H1 (cell line): ENCODE data around the gene PCGF3. TPM values are rescaled to one million over a fixed set of nuclear protein-coding genes. Genes with fewer than 3 reads are reported as not detected.
A peak's percentile ranks its signal among the peaks of the same experiment; 100 is the strongest.

Experiments
- CTCF ChIA-PET: fragments of 300-600 bp; sonication (Branson Sonifier 250); formaldehyde crosslinking; loops from one replicate; lab custom pipeline; 2021; ENCODE audit not compliant: partially characterized antibody; lab: Charles Lee
- POLR2A ChIA-PET: fragments of 300-600 bp; sonication (Branson Sonifier 250); formaldehyde crosslinking; loops from one replicate; lab custom pipeline; 2021; ENCODE audit warnings: inconsistent platforms; ENCODE audit not compliant: partially characterized antibody; lab: Charles Lee
- DNase-seq, 2 experiments: peaks; one replicate each; pipeline versions ENCODE4 v3.0.0 to v3.0.0-alpha.2; 2010 to 2022; ENCODE audit warnings: low spot score in 2 of 2, low read depth in 1 of 2, mixed read lengths in 1 of 2
- FAIRE-seq: peaks from 2 replicates; lab custom pipeline; 2011; peaks lifted over from hg19 to GRCh38; lab: Jason Lieb, UNC
- H2AFZ ChIP-seq: 2 replicates; pipeline ENCODE4 v1.8.1; 2012; ENCODE audit warnings: low read length, inconsistent platforms
- H2AK5ac ChIP-seq: 2 replicates; pipeline ENCODE4 v1.6.1; 2013; ENCODE audit warnings: low read depth, low read length
- H2BK120ac ChIP-seq: replicated peaks from 2 replicates; pipeline ENCODE3; 2013; ENCODE audit warnings: low read depth, low read length, inconsistent platforms
- H2BK12ac ChIP-seq: 2 replicates; pipeline ENCODE4 v1.6.1; 2013; ENCODE audit warnings: low read depth, low read length
- H2BK15ac ChIP-seq: 2 replicates; pipeline ENCODE4 v1.6.1; 2013; ENCODE audit warnings: low read length
- H2BK20ac ChIP-seq: 2 replicates; pipeline ENCODE4 v1.6.1; 2013; ENCODE audit warnings: low read length
- H2BK5ac ChIP-seq: 2 replicates; pipeline ENCODE4 v1.6.1; 2013; ENCODE audit warnings: low read depth, low read length
- H3K14ac ChIP-seq: 2 replicates; pipeline ENCODE4 v1.6.1; 2013; ENCODE audit warnings: inconsistent platforms; ENCODE audit not compliant: insufficient read length
- H3K18ac ChIP-seq: 2 replicates; pipeline ENCODE4 v1.6.1; 2013; ENCODE audit warnings: low read length; ENCODE audit errors: extremely low read depth
- H3K23ac ChIP-seq: 2 replicates; pipeline ENCODE4 v1.6.1; 2013; ENCODE audit warnings: inconsistent platforms; ENCODE audit not compliant: insufficient read length
- H3K23me2 ChIP-seq: 2 replicates; pipeline ENCODE4 v1.6.1; 2013; ENCODE audit warnings: low read depth, low read length
- H3K27ac ChIP-seq: 2 replicates; pipeline ENCODE4 v1.6.1; 2011; ENCODE audit warnings: low read depth, low read length, inconsistent platforms
- H3K27me3 ChIP-seq, 4 experiments: replicated peaks in 1 of 4; 1 replicate in 1 of 4; 2 replicates in 3 of 4; pipeline versions ENCODE4 v1.6.1 to v1.8.1; 2011 to 2013; ENCODE audit warnings: low read length in 3 of 4, mild to moderate bottlenecking in 3 of 4, inconsistent platforms in 2 of 4, mixed read lengths in 2 of 4, moderate library complexity in 1 of 4; ENCODE audit not compliant: control insufficient read depth in 3 of 4, insufficient read depth in 3 of 4; ENCODE audit errors: extremely low read depth in 1 of 4
- H3K36me3 ChIP-seq, 4 experiments: 2 replicates each; pipeline versions ENCODE4 v1.6.1 to v1.8.1; 2011 to 2013; ENCODE audit warnings: mild to moderate bottlenecking in 4 of 4, low read length in 3 of 4, moderate library complexity in 2 of 4, control low read depth in 1 of 4, inconsistent platforms in 1 of 4; ENCODE audit not compliant: insufficient read depth in 4 of 4, control insufficient read depth in 2 of 4
- H3K4ac ChIP-seq: replicated peaks from 2 replicates; pipeline ENCODE3; 2013; ENCODE audit warnings: low read length, low read depth, mixed read lengths, inconsistent platforms; ENCODE audit not compliant: insufficient read length
- H3K4me1 ChIP-seq, 4 experiments: replicated peaks in 1 of 4; 1 replicate in 1 of 4; 2 replicates in 3 of 4; pipeline versions ENCODE4 v1.6.1 to v1.8.1; 2011 to 2013; ENCODE audit warnings: low read length in 3 of 4, inconsistent platforms in 2 of 4, mixed read lengths in 1 of 4; ENCODE audit not compliant: insufficient read depth in 4 of 4, control insufficient read depth in 3 of 4
- H3K4me2 ChIP-seq, 2 experiments: 2 replicates each; pipeline versions ENCODE4 v1.6.1 to v1.8.1; 2011 to 2013; ENCODE audit warnings: low read depth in 2 of 2, low read length in 2 of 2, control low read depth in 1 of 2, inconsistent platforms in 1 of 2, mild to moderate bottlenecking in 1 of 2; ENCODE audit not compliant: insufficient read depth in 1 of 2
- H3K4me3 ChIP-seq, 4 experiments: fragments of 200-600, 300-600 bp in 1 of 4; sonication (generic), shearing (Covaris generic), sonication (Bioruptor Twin) in 1 of 4; 2 replicates each; pipeline versions ENCODE4 v1.5.1 to v1.8.1; 2011 to 2016; ENCODE audit warnings: low read length in 4 of 4, low read depth in 3 of 4, control low read depth in 2 of 4, inconsistent platforms in 2 of 4, mild to moderate bottlenecking in 2 of 4, mixed read lengths in 1 of 4, moderate library complexity in 1 of 4; ENCODE audit not compliant: insufficient read depth in 2 of 4; ENCODE audit errors: extremely low read depth in 1 of 4
- H3K56ac ChIP-seq: replicated peaks from 2 replicates; pipeline ENCODE3; 2013; ENCODE audit warnings: low read depth, mild to moderate bottlenecking, mixed read lengths, low read length, inconsistent platforms; ENCODE audit not compliant: insufficient read length
- H3K79me1 ChIP-seq: 2 replicates; pipeline ENCODE4 v1.6.1; 2013; ENCODE audit warnings: low read depth, low read length, control low read depth
- H3K79me2 ChIP-seq, 2 experiments: 2 replicates each; pipeline versions ENCODE4 v1.6.1 to v1.8.1; 2012 to 2013; ENCODE audit warnings: low read length in 2 of 2, mild to moderate bottlenecking in 2 of 2, inconsistent platforms in 1 of 2; ENCODE audit not compliant: insufficient read depth in 2 of 2, control insufficient read depth in 1 of 2
- H3K9ac ChIP-seq, 4 experiments: replicated peaks in 1 of 4; 1 replicate in 1 of 4; 2 replicates in 3 of 4; pipeline versions ENCODE4 v1.6.1 to v1.8.1; 2011 to 2013; ENCODE audit warnings: low read depth in 3 of 4, low read length in 3 of 4, control low read depth in 2 of 4, mild to moderate bottlenecking in 2 of 4, moderate library complexity in 2 of 4, inconsistent platforms in 1 of 4; ENCODE audit errors: extremely low read depth in 1 of 4
- H3K9me3 ChIP-seq, 2 experiments: 2 replicates each; pipeline versions ENCODE4 v1.6.1 to v1.8.1; 2012 to 2013; ENCODE audit warnings: mild to moderate bottlenecking in 2 of 2, moderate library complexity in 2 of 2, control low read depth in 1 of 2, inconsistent platforms in 1 of 2, low read depth in 1 of 2, low read length in 1 of 2, mixed read lengths in 1 of 2; ENCODE audit not compliant: insufficient read depth in 2 of 2
- H4K20me1 ChIP-seq, 2 experiments: replicated peaks in 1 of 2; 2 replicates each; pipeline versions ENCODE3 to v1.8.1; 2011 to 2013; ENCODE audit warnings: inconsistent platforms in 2 of 2, low read length in 2 of 2, mild to moderate bottlenecking in 1 of 2; ENCODE audit not compliant: insufficient read depth in 2 of 2, control insufficient read depth in 1 of 2
- H4K5ac ChIP-seq: 2 replicates; pipeline ENCODE4 v1.6.1; 2013; ENCODE audit warnings: low read length, low read depth, mixed read lengths, inconsistent platforms; ENCODE audit not compliant: insufficient read length
- H4K8ac ChIP-seq: 2 replicates; pipeline ENCODE4 v1.8.0; 2013; ENCODE audit warnings: mild to moderate bottlenecking, moderate library complexity, low read length, inconsistent platforms; ENCODE audit not compliant: insufficient read depth; ENCODE audit errors: extremely low read depth
- H4K91ac ChIP-seq: replicated peaks from 2 replicates; pipeline ENCODE3; 2013; ENCODE audit warnings: low read length, mixed read lengths, inconsistent platforms; ENCODE audit not compliant: insufficient read length
- CTCF ChIP-seq, 3 experiments: IDR thresholded peaks; 1 replicate in 2 of 3; 2 replicates in 1 of 3; pipeline versions ENCODE4 v1.5.1 to v1.6.1; 2011; ENCODE audit warnings: low read length in 3 of 3, mild to moderate bottlenecking in 3 of 3, inconsistent platforms in 2 of 3, low read depth in 1 of 3, moderate library complexity in 1 of 3; ENCODE audit not compliant: insufficient read depth in 1 of 3; ENCODE audit errors: control extremely low read depth in 1 of 3
- KDM1A ChIP-seq: fragments of 200-600, 300-600 bp; sonication (generic); IDR thresholded peaks from 2 replicates; pipeline ENCODE4 v1.7.1; 2016; ENCODE audit warnings: mild to moderate bottlenecking, low read length, borderline replicate concordance
- USF2 ChIP-seq: IDR thresholded peaks from 2 replicates; pipeline ENCODE4 v1.6.1; 2011; ENCODE audit warnings: low read length, improper control_type of control experiment
- WGBS, 2 experiments: shearing (Covaris generic) in 1 of 2; methylation state at CpG; one replicate each; pipeline versions ENCODE4 v1.1.6 to v1.1.7; 2013 to 2015; ENCODE audit warnings: low lambda C conversion rate in 2 of 2, mixed read lengths in 2 of 2, inconsistent platforms in 1 of 2, low coverage in 1 of 2, missing lambda C conversion rate in 1 of 2; ENCODE audit not compliant: insufficient replicate concordance in 2 of 2, insufficient coverage in 1 of 2, insufficient read length in 1 of 2; ENCODE audit errors: extremely low coverage in 1 of 2, missing lambda C conversion rate in 1 of 2; 5-methylcytosine and 5-hydroxymethylcytosine counted together
- polyA plus RNA-seq, 7 experiments: library from polyadenylated mRNA; depleted of rRNA in 3 of 7; stranded (reverse) in 5 of 7; unstranded in 2 of 7; fragments of >200 nt in 5 of 7; fragments of 200-250 nt in 2 of 7; gene quantifications; 1 replicate in 5 of 7; 2 replicates in 1 of 7; 4 replicates in 1 of 7; pipeline versions ENCODE4 v1.2.1 to v1.2.3, GENCODE V29; 2011 to 2013; ENCODE audit warnings: missing spikeins in 2 of 7, mixed read lengths in 2 of 7
- total RNA-seq: library from RNA; stranded (reverse); fragmentation: NEBNext Ultra II Directional; extraction: Animal tissue kit (Norgen Biotek cat#: 25700); gene quantifications from 2 replicates; pipeline ENCODE4 v1.2.1, GENCODE V29; 2021

The PCGF3 gene
- total and polyA plus RNA-seq, 2 of the 8 experiments (the other 6 are each of a cell fraction or from before 2014, with no cell fraction given) = 52.7 to 52.9 TPM

- Histone ChIP-seq H4K20me1 (peaks cover 0 to 9% of the 10 kb centered on the region in 2 experiments), H3K4me2 (no peak overlapping the region), H3K36me3 (no peaks in the 10 kb centered on the region), H3K9ac (no peak overlapping the region), H3K27me3 (peaks cover 0 to 4% (median 0%) of the 10 kb centered on the region in 4 experiments; a peak in 1 of 7 replicates), H4K8ac (peak overlapping the region; percentile 57; the same call in 1 of the 2 replicates), H2AFZ (no peak overlapping the region), H3K79me2 (no peaks in the 10 kb centered on the region), H2AK5ac (no peak overlapping the region), H2BK12ac (no peak overlapping the region), H3K23me2 (peaks cover 6% of the 10 kb centered on the region; the same call in 1 of the 2 replicates), H2BK15ac (no peak overlapping the region), H2BK120ac (no peak overlapping the region), H4K91ac (no peak overlapping the region), H3K79me1 (no peaks in the 10 kb centered on the region), H3K4me1 (peaks cover 0 to 24% (median 18%) of the 10 kb centered on the region in 4 experiments; a peak in 6 of 7 replicates), H3K23ac (no peak overlapping the region), H3K9me3 (no peaks in the 10 kb centered on the region), H3K4ac (no peak overlapping the region), H3K18ac (no peak overlapping the region), H3K14ac (no peak overlapping the region), H2BK5ac (0 out of 2 replicates have a peak overlapping the region, but pooled peaks have one; percentile 60), H2BK20ac (no peak overlapping the region), H3K4me3 (no peak overlapping the region), H4K5ac (no peak overlapping the region), H3K27ac (no peak overlapping the region), H3K56ac (no peak overlapping the region)
- TF ChIP-seq CTCF (IDR thresholded peaks at IDR 0.05; ENCODE audit: control extremely low read depth in 1 of 3, insufficient read depth in 1 of 3, low read depth in 1 of 3, low read length in 3 of 3) = peak in 1 of 3 experiments; percentile 8; a peak in 1 of 4 replicates
- TF ChIP-seq KDM1A = no peak
- no peak for TF ChIP-seq USF2
- ChIA-PET POLR2A (interaction anchor here (0.7 to 6.3 kb wide), 9 partner anchors 11 to 25 kb away, joined by 3 to 34 read pairs (median 4); partner anchors contain the start of genes ATP5ME and MYL5), CTCF (interaction anchor here (0.7 to 5.7 kb wide), 9 partner anchors 9 to 93 kb away, joined by 3 to 65 read pairs (median 4); no protein-coding TSS in a partner anchor)
- no peak for FAIRE-seq
- 93% methylated on average over 24 of the region's 31 CpGs; no CpG with 5 or more reads in 1 of the 2 experiments for WGBS, 2 experiments
- no peak for DNase-seq
Measured at GRCh38 chr4:686413-687040, 19.1 kb upstream of the PCGF3 start.
